H1 (cell line): ENCODE measurements around the gene NPAT. TPM values are rescaled to one million over a fixed set of nuclear protein-coding genes. Genes with fewer than 3 reads are reported as not detected.

Source experiments
- CTCF ChIA-PET: fragments of 300-600 bp; sonication (Branson Sonifier 250); formaldehyde crosslinking; loops from one replicate; lab custom pipeline; 2021; ENCODE audit not compliant: partially characterized antibody; lab: Charles Lee
- POLR2A ChIA-PET: fragments of 300-600 bp; sonication (Branson Sonifier 250); formaldehyde crosslinking; loops from one replicate; lab custom pipeline; 2021; ENCODE audit warnings: inconsistent platforms; ENCODE audit not compliant: partially characterized antibody; lab: Charles Lee
- DNase-seq, 2 experiments: peaks; one replicate each; pipeline versions ENCODE4 v3.0.0 to v3.0.0-alpha.2; 2010 to 2022; ENCODE audit warnings: low spot score in 2 of 2, low read depth in 1 of 2, mixed read lengths in 1 of 2
- FAIRE-seq: peaks from 2 replicates; lab custom pipeline; 2011; peaks lifted over from hg19 to GRCh38; lab: Jason Lieb, UNC
- H2AFZ ChIP-seq: 2 replicates; pipeline ENCODE4 v1.8.1; 2012; ENCODE audit warnings: low read length, inconsistent platforms
- H2AK5ac ChIP-seq: 2 replicates; pipeline ENCODE4 v1.6.1; 2013; ENCODE audit warnings: low read depth, low read length
- H2BK120ac ChIP-seq: replicated peaks from 2 replicates; pipeline ENCODE3; 2013; ENCODE audit warnings: low read depth, low read length, inconsistent platforms
- H2BK12ac ChIP-seq: 2 replicates; pipeline ENCODE4 v1.6.1; 2013; ENCODE audit warnings: low read depth, low read length
- H2BK15ac ChIP-seq: 2 replicates; pipeline ENCODE4 v1.6.1; 2013; ENCODE audit warnings: low read length
- H2BK20ac ChIP-seq: 2 replicates; pipeline ENCODE4 v1.6.1; 2013; ENCODE audit warnings: low read length
- H2BK5ac ChIP-seq: 2 replicates; pipeline ENCODE4 v1.6.1; 2013; ENCODE audit warnings: low read depth, low read length
- H3K14ac ChIP-seq: 2 replicates; pipeline ENCODE4 v1.6.1; 2013; ENCODE audit warnings: inconsistent platforms; ENCODE audit not compliant: insufficient read length
- H3K18ac ChIP-seq: 2 replicates; pipeline ENCODE4 v1.6.1; 2013; ENCODE audit warnings: low read length; ENCODE audit errors: extremely low read depth
- H3K23ac ChIP-seq: 2 replicates; pipeline ENCODE4 v1.6.1; 2013; ENCODE audit warnings: inconsistent platforms; ENCODE audit not compliant: insufficient read length
- H3K23me2 ChIP-seq: 2 replicates; pipeline ENCODE4 v1.6.1; 2013; ENCODE audit warnings: low read depth, low read length
- H3K27ac ChIP-seq: 2 replicates; pipeline ENCODE4 v1.6.1; 2011; ENCODE audit warnings: low read depth, low read length, inconsistent platforms
- H3K27me3 ChIP-seq, 4 experiments: replicated peaks in 1 of 4; 1 replicate in 1 of 4; 2 replicates in 3 of 4; pipeline versions ENCODE4 v1.6.1 to v1.8.1; 2011 to 2013; ENCODE audit warnings: low read length in 3 of 4, mild to moderate bottlenecking in 3 of 4, inconsistent platforms in 2 of 4, mixed read lengths in 2 of 4, moderate library complexity in 1 of 4; ENCODE audit not compliant: control insufficient read depth in 3 of 4, insufficient read depth in 3 of 4; ENCODE audit errors: extremely low read depth in 1 of 4
- H3K36me3 ChIP-seq, 4 experiments: 2 replicates each; pipeline versions ENCODE4 v1.6.1 to v1.8.1; 2011 to 2013; ENCODE audit warnings: mild to moderate bottlenecking in 4 of 4, low read length in 3 of 4, moderate library complexity in 2 of 4, control low read depth in 1 of 4, inconsistent platforms in 1 of 4; ENCODE audit not compliant: insufficient read depth in 4 of 4, control insufficient read depth in 2 of 4
- H3K4ac ChIP-seq: replicated peaks from 2 replicates; pipeline ENCODE3; 2013; ENCODE audit warnings: low read length, low read depth, mixed read lengths, inconsistent platforms; ENCODE audit not compliant: insufficient read length
- H3K4me1 ChIP-seq, 4 experiments: replicated peaks in 1 of 4; 1 replicate in 1 of 4; 2 replicates in 3 of 4; pipeline versions ENCODE4 v1.6.1 to v1.8.1; 2011 to 2013; ENCODE audit warnings: low read length in 3 of 4, inconsistent platforms in 2 of 4, mixed read lengths in 1 of 4; ENCODE audit not compliant: insufficient read depth in 4 of 4, control insufficient read depth in 3 of 4
- H3K4me2 ChIP-seq, 2 experiments: 2 replicates each; pipeline versions ENCODE4 v1.6.1 to v1.8.1; 2011 to 2013; ENCODE audit warnings: low read depth in 2 of 2, low read length in 2 of 2, control low read depth in 1 of 2, inconsistent platforms in 1 of 2, mild to moderate bottlenecking in 1 of 2; ENCODE audit not compliant: insufficient read depth in 1 of 2
- H3K4me3 ChIP-seq, 4 experiments: fragments of 200-600, 300-600 bp in 1 of 4; sonication (generic), shearing (Covaris generic), sonication (Bioruptor Twin) in 1 of 4; 2 replicates each; pipeline versions ENCODE4 v1.5.1 to v1.8.1; 2011 to 2016; ENCODE audit warnings: low read length in 4 of 4, low read depth in 3 of 4, control low read depth in 2 of 4, inconsistent platforms in 2 of 4, mild to moderate bottlenecking in 2 of 4, mixed read lengths in 1 of 4, moderate library complexity in 1 of 4; ENCODE audit not compliant: insufficient read depth in 2 of 4; ENCODE audit errors: extremely low read depth in 1 of 4
- H3K56ac ChIP-seq: replicated peaks from 2 replicates; pipeline ENCODE3; 2013; ENCODE audit warnings: low read depth, mild to moderate bottlenecking, mixed read lengths, low read length, inconsistent platforms; ENCODE audit not compliant: insufficient read length
- H3K79me1 ChIP-seq: 2 replicates; pipeline ENCODE4 v1.6.1; 2013; ENCODE audit warnings: low read depth, low read length, control low read depth
- H3K79me2 ChIP-seq, 2 experiments: 2 replicates each; pipeline versions ENCODE4 v1.6.1 to v1.8.1; 2012 to 2013; ENCODE audit warnings: low read length in 2 of 2, mild to moderate bottlenecking in 2 of 2, inconsistent platforms in 1 of 2; ENCODE audit not compliant: insufficient read depth in 2 of 2, control insufficient read depth in 1 of 2
- H3K9ac ChIP-seq, 4 experiments: replicated peaks in 1 of 4; 1 replicate in 1 of 4; 2 replicates in 3 of 4; pipeline versions ENCODE4 v1.6.1 to v1.8.1; 2011 to 2013; ENCODE audit warnings: low read depth in 3 of 4, low read length in 3 of 4, control low read depth in 2 of 4, mild to moderate bottlenecking in 2 of 4, moderate library complexity in 2 of 4, inconsistent platforms in 1 of 4; ENCODE audit errors: extremely low read depth in 1 of 4
- H3K9me3 ChIP-seq, 2 experiments: 2 replicates each; pipeline versions ENCODE4 v1.6.1 to v1.8.1; 2012 to 2013; ENCODE audit warnings: mild to moderate bottlenecking in 2 of 2, moderate library complexity in 2 of 2, control low read depth in 1 of 2, inconsistent platforms in 1 of 2, low read depth in 1 of 2, low read length in 1 of 2, mixed read lengths in 1 of 2; ENCODE audit not compliant: insufficient read depth in 2 of 2
- H4K20me1 ChIP-seq, 2 experiments: replicated peaks in 1 of 2; 2 replicates each; pipeline versions ENCODE3 to v1.8.1; 2011 to 2013; ENCODE audit warnings: inconsistent platforms in 2 of 2, low read length in 2 of 2, mild to moderate bottlenecking in 1 of 2; ENCODE audit not compliant: insufficient read depth in 2 of 2, control insufficient read depth in 1 of 2
- H4K5ac ChIP-seq: 2 replicates; pipeline ENCODE4 v1.6.1; 2013; ENCODE audit warnings: low read length, low read depth, mixed read lengths, inconsistent platforms; ENCODE audit not compliant: insufficient read length
- H4K8ac ChIP-seq: 2 replicates; pipeline ENCODE4 v1.8.0; 2013; ENCODE audit warnings: mild to moderate bottlenecking, moderate library complexity, low read length, inconsistent platforms; ENCODE audit not compliant: insufficient read depth; ENCODE audit errors: extremely low read depth
- H4K91ac ChIP-seq: replicated peaks from 2 replicates; pipeline ENCODE3; 2013; ENCODE audit warnings: low read length, mixed read lengths, inconsistent platforms; ENCODE audit not compliant: insufficient read length
- ASH2L ChIP-seq: fragments of 200-600, 300-600 bp; sonication (generic); IDR thresholded peaks from one replicate; pipeline ENCODE4 v1.7.1; 2017; ENCODE audit warnings: low read length
- ATF2 ChIP-seq: IDR thresholded peaks from 2 replicates; pipeline ENCODE4 v1.6.1; 2012; ENCODE audit warnings: low read length, inconsistent platforms
- CHD1 ChIP-seq: IDR thresholded peaks from 2 replicates; pipeline ENCODE4 v1.6.1; 2012; ENCODE audit warnings: low read depth, low read length, improper control_type of control experiment
- CTBP2 ChIP-seq: IDR thresholded peaks from 2 replicates; pipeline ENCODE4 v1.7.0; 2011; ENCODE audit warnings: borderline replicate concordance, mild to moderate bottlenecking, moderate library complexity, mixed read lengths, low read length; ENCODE audit not compliant: insufficient read depth, insufficient read length
- EP300 ChIP-seq, 2 experiments: IDR thresholded peaks; 1 replicate in 1 of 2; 2 replicates in 1 of 2; pipeline ENCODE4 v1.6.1; 2011 to 2012; ENCODE audit warnings: low read depth in 2 of 2, low read length in 2 of 2, mild to moderate bottlenecking in 2 of 2, borderline replicate concordance in 1 of 2, inconsistent platforms in 1 of 2, moderate library complexity in 1 of 2
- GTF2F1 ChIP-seq: IDR thresholded peaks from 2 replicates; pipeline ENCODE4 v1.6.1; 2012; ENCODE audit warnings: low read depth, low read length, improper control_type of control experiment, borderline replicate concordance
- JUN ChIP-seq: IDR thresholded peaks from 2 replicates; pipeline ENCODE4 v1.6.1; 2011; ENCODE audit warnings: low read depth, mild to moderate bottlenecking, improper control_type of control experiment, low read length
- JUND ChIP-seq: IDR thresholded peaks from 2 replicates; pipeline ENCODE4 v1.6.1; 2011; ENCODE audit warnings: mild to moderate bottlenecking, improper control_type of control experiment, low read length
- MAX ChIP-seq: IDR thresholded peaks from 2 replicates; pipeline ENCODE4 v1.6.1; 2012; ENCODE audit warnings: inconsistent platforms
- POLR2A ChIP-seq, 2 experiments: IDR thresholded peaks; 1 replicate in 1 of 2; 2 replicates in 1 of 2; pipeline ENCODE4 v1.6.1; 2011; ENCODE audit warnings: low read depth in 2 of 2, low read length in 2 of 2, mild to moderate bottlenecking in 2 of 2; ENCODE audit errors: control extremely low read depth in 1 of 2
- RBBP5 ChIP-seq: IDR thresholded peaks from 2 replicates; pipeline ENCODE4 v1.7.1; 2012; ENCODE audit warnings: low read depth, mild to moderate bottlenecking, inconsistent platforms, low read length, moderate library complexity, borderline replicate concordance
- WGBS, 2 experiments: shearing (Covaris generic) in 1 of 2; methylation state at CpG; one replicate each; pipeline versions ENCODE4 v1.1.6 to v1.1.7; 2013 to 2015; ENCODE audit warnings: low lambda C conversion rate in 2 of 2, mixed read lengths in 2 of 2, inconsistent platforms in 1 of 2, low coverage in 1 of 2, missing lambda C conversion rate in 1 of 2; ENCODE audit not compliant: insufficient replicate concordance in 2 of 2, insufficient coverage in 1 of 2, insufficient read length in 1 of 2; ENCODE audit errors: extremely low coverage in 1 of 2, missing lambda C conversion rate in 1 of 2; 5-methylcytosine and 5-hydroxymethylcytosine counted together
- polyA plus RNA-seq, 7 experiments: library from polyadenylated mRNA; depleted of rRNA in 3 of 7; stranded (reverse) in 5 of 7; unstranded in 2 of 7; fragments of >200 nt in 5 of 7; fragments of 200-250 nt in 2 of 7; gene quantifications; 1 replicate in 5 of 7; 2 replicates in 1 of 7; 4 replicates in 1 of 7; pipeline versions ENCODE4 v1.2.1 to v1.2.3, GENCODE V29; 2011 to 2013; ENCODE audit warnings: missing spikeins in 2 of 7, mixed read lengths in 2 of 7
- total RNA-seq: library from RNA; stranded (reverse); fragmentation: NEBNext Ultra II Directional; extraction: Animal tissue kit (Norgen Biotek cat#: 25700); gene quantifications from 2 replicates; pipeline ENCODE4 v1.2.1, GENCODE V29; 2021

The NPAT gene
- total and polyA plus RNA-seq, 2 of the 8 experiments (the other 6 are each of a cell fraction or from before 2014, with no cell fraction given) = 4.6 to 23.4 TPM

- H3K9ac ChIP-seq = peak overlapping the region in 1 of 4 experiments; percentile 43; a peak in 2 of 7 replicates
- no peak overlapping the region for H3K27ac ChIP-seq
- peak overlapping the region; percentile 54 to 71 (median 64); a peak in 7 of 8 replicates for H3K4me3 ChIP-seq
- no peak overlapping the region for H2BK5ac ChIP-seq
- H3K4me1 ChIP-seq = peaks cover 0 to 5% (median 3%) of the 10 kb centered on the region in 4 experiments; a peak in 2 of 7 replicates
- H3K36me3 ChIP-seq = no peaks in the 10 kb centered on the region
- no peak overlapping the region for H2BK20ac ChIP-seq
- no peaks in the 10 kb centered on the region for H3K9me3 ChIP-seq
- H2AFZ ChIP-seq = no peak overlapping the region
- H4K91ac ChIP-seq = no peak overlapping the region
- H3K79me2 ChIP-seq = no peaks in the 10 kb centered on the region; a peak in 1 of 4 replicates
- DNase-seq = no peak
- CTCF ChIA-PET = interaction anchor here (1.2 to 7.8 kb wide), 3 partner anchors 9 to 100 kb away, joined by 3 to 90 read pairs (median 7); no protein-coding TSS in a partner anchor
- H3K4ac ChIP-seq = no peak overlapping the region
- H4K5ac ChIP-seq = no peak overlapping the region
- peak overlapping the region; percentile 71 to 78 for H3K4me2 ChIP-seq
- H2BK12ac ChIP-seq = no peak overlapping the region
- H3K23me2 ChIP-seq = peaks cover 2% of the 10 kb centered on the region; the same call in 1 of the 2 replicates
- H4K20me1 ChIP-seq = no peaks in the 10 kb centered on the region
- no peak overlapping the region for H2BK15ac ChIP-seq
- H3K27me3 ChIP-seq = peaks cover 0 to 7% (median 3%) of the 10 kb centered on the region in 4 experiments; a peak in 3 of 7 replicates
- H3K18ac ChIP-seq = no peak overlapping the region
- POLR2A ChIA-PET = interaction anchor here (0.6 to 1.2 kb wide), 3 partner anchors 18 to 160 kb away, joined by 3 to 6 read pairs (median 4); partner anchors contain the start of gene CUL5
- no peak overlapping the region for H3K56ac ChIP-seq
- H2AK5ac ChIP-seq = no peak overlapping the region
- H2BK120ac ChIP-seq = no peak overlapping the region
- no peak overlapping the region for H4K8ac ChIP-seq
- H3K23ac ChIP-seq = no peak overlapping the region
- H3K14ac ChIP-seq = no peak overlapping the region
- 68% methylated on average over 9 of the region's 9 CpGs; no CpG with 5 or more reads in 1 of the 2 experiments for WGBS, 2 experiments
- no peak for TF ChIP-seq POLR2A (IDR thresholded peaks at IDR 0.05; ENCODE audit: control extremely low read depth in 1 of 2, low read depth in 2 of 2, low read length in 2 of 2)
- TF ChIP-seq CTBP2 = no peak
- no peak for TF ChIP-seq JUND
- no peak for TF ChIP-seq MAX
- no peak for TF ChIP-seq EP300 (IDR thresholded peaks at IDR 0.05; ENCODE audit: borderline replicate concordance in 1 of 2, low read depth in 2 of 2, low read length in 2 of 2)
- TF ChIP-seq ASH2L = no peak
- no peak for TF ChIP-seq CHD1
- TF ChIP-seq GTF2F1 = no peak
- TF ChIP-seq RBBP5 = no peak
- TF ChIP-seq ATF2 = no peak
- TF ChIP-seq JUN = no peak
- TF ChIP-seq, all 59 proteins: peak for 0
- no peaks in the 10 kb centered on the region for H3K79me1 ChIP-seq
- no peak for FAIRE-seq
Measured at GRCh38 chr11:108122166-108122628, 100.2 kb downstream of the NPAT start.
